Prostate gland (tissue), 2 donors: Measurements from ENCODE around the gene RLN3.

ENCODE experiments used
- POLR2A ChIP-seq: fragments of 450-650 bp; IDR thresholded peaks from one replicate; pipeline ENCODE4 v1.6.1; 2016; ENCODE audit warnings: antibody characterized with exemption, mild to moderate bottlenecking
- POLR2AphosphoS5 ChIP-seq: sonication (generic); formaldehyde crosslinking; IDR thresholded peaks from one replicate; pipeline ENCODE4 v1.6.1; 2017; ENCODE audit warnings: antibody characterized with exemption
- TF ChIP-seq, protein P1 (sequence below), 4 experiments: fragments of 200-600 bp in 2 of 4; fragments of 450-650 bp in 2 of 4; sonication (generic) in 2 of 4; IDR thresholded peaks; 1 replicate in 3 of 4; 2 replicates in 1 of 4; pipeline ENCODE4 v1.5.1; 2016 to 2019; ENCODE audit warnings: antibody characterized with exemption in 4 of 4, mild to moderate bottlenecking in 2 of 4, moderate library complexity in 2 of 4

- TF ChIP-seq, protein P1, sequence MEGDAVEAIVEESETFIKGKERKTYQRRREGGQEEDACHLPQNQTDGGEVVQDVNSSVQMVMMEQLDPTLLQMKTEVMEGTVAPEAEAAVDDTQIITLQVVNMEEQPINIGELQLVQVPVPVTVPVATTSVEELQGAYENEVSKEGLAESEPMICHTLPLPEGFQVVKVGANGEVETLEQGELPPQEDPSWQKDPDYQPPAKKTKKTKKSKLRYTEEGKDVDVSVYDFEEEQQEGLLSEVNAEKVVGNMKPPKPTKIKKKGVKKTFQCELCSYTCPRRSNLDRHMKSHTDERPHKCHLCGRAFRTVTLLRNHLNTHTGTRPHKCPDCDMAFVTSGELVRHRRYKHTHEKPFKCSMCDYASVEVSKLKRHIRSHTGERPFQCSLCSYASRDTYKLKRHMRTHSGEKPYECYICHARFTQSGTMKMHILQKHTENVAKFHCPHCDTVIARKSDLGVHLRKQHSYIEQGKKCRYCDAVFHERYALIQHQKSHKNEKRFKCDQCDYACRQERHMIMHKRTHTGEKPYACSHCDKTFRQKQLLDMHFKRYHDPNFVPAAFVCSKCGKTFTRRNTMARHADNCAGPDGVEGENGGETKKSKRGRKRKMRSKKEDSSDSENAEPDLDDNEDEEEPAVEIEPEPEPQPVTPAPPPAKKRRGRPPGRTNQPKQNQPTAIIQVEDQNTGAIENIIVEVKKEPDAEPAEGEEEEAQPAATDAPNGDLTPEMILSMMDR (IDR thresholded peaks at IDR 0.05) = no peak
- TF ChIP-seq POLR2AphosphoS5 = no peak
- TF ChIP-seq POLR2A = no peak
These were observed 44.8 kb downstream of the RLN3 start, which contains the start of gene MISP3 for GRCh38 chr19:14072535-14073260.
